CD4-positive, alpha-beta T cell treated with Interleukin-12 subunit alpha and Interleukin-12 subunit beta, for 1 hour (primary cell): ENCODE data around the gene CFD.
"Not testable (repeated sequence)": the region's sequence is repeated elsewhere in the genome, so short reads cannot be mapped to it uniquely, and the experiment has no call there.

ENCODE experiments used
- DNase-seq: peaks from one replicate; pipeline ENCODE4 v3.0.0-alpha.2; 2020

Gene CFD

GRCh38 chr19:858868-859843 lies at the start of gene CFD:
Gene CFD, plus strand, starts transcription at chr19:859664. Its CDS starts 26 bp downstream, at chr19:859690.
- no peak for DNase-seq

- no peak for DNase-seq
Observed at GRCh38 chr19:810077-810855, 49.2 kb upstream of the CFD start.

GRCh38 chr19:810883-811489 lies 48.5 kb upstream of the CFD start:
- no peak for DNase-seq

- DNase-seq, result no peak
Observed at GRCh38 chr19:811506-812048, 47.9 kb upstream of the CFD start.

- no peak for DNase-seq
Observed at GRCh38 chr19:812049-812746, 47.3 kb upstream of the CFD start.

- no peak for DNase-seq
Observed at GRCh38 chr19:812747-813218, 46.7 kb upstream of the CFD start.

- DNase-seq, result no peak
Observed at GRCh38 chr19:813219-814151, 46.0 kb upstream of the CFD start.

- no peak for DNase-seq
Observed at GRCh38 chr19:814152-815078, 45.0 kb upstream of the CFD start.

- no peak for DNase-seq
Observed at GRCh38 chr19:815079-815774, 44.2 kb upstream of the CFD start.

GRCh38 chr19:815775-816499 lies 43.5 kb upstream of the CFD start:
- no peak for DNase-seq

- DNase-seq, result no peak
Observed at GRCh38 chr19:816500-816857, 43.0 kb upstream of the CFD start.

GRCh38 chr19:820212-820611 lies 39.3 kb upstream of the CFD start:
- DNase-seq, result not testable (repeated sequence)

- DNase-seq, result no peak
Observed at GRCh38 chr19:821231-821824, 38.1 kb upstream of the CFD start.

- no peak for DNase-seq
Observed at GRCh38 chr19:821825-822503, 37.5 kb upstream of the CFD start, which contains the start of gene PLPPR3. Gene PLPPR3, minus strand, starts transcription at chr19:821955. Its CDS starts 396 bp downstream, at chr19:821559.

- DNase-seq, result no peak
Observed at GRCh38 chr19:823565-824121, 35.8 kb upstream of the CFD start.

- DNase-seq, result no peak
Observed at GRCh38 chr19:824885-825284, 34.6 kb upstream of the CFD start.
